Measurements from ENCODE around the gene PNMA6E.

The PNMA6E gene

DNA sequence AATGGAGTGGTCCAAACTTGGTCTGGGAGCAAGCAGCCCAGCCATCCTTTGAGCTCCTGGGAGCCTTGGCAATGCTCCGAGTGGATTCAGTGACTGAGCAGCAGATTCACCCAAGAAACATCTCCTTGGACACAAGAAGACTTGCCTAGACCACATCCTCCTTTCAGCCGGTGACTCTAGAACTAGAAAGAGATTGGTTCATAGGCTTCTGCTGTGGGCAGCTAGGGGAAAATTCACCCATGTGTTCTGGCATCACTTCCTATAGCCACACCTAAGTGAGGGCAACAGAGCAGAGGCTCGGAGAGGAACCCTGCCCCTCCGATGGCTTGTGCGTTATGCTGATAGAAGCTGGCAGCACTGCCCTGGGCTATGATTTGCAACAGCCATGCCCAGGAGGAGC, 51.2 kb downstream of the PNMA6E start:
- no peak for DNase-seq (ENCODE audit: low spot score)

DNA sequence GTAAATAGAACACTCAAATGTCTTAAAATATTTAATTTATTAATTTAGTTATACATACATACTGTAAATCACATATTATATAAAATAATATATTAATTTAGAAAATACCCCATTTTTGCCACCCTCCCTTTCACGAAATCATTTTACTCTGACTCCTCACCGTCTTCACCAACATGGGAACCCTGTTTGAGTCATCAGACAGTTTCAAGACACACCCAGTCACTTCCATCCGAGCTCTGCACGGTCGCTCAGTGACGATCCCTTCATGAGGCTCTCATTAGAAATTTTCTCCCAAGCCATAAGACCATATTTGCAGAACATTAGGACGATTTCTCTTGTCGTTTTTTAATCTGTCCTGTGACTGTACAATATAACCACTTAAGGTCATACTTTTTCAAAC, 52.7 kb downstream of the PNMA6E start:
- DNase-seq (ENCODE audit: low spot score): no peak

DNA sequence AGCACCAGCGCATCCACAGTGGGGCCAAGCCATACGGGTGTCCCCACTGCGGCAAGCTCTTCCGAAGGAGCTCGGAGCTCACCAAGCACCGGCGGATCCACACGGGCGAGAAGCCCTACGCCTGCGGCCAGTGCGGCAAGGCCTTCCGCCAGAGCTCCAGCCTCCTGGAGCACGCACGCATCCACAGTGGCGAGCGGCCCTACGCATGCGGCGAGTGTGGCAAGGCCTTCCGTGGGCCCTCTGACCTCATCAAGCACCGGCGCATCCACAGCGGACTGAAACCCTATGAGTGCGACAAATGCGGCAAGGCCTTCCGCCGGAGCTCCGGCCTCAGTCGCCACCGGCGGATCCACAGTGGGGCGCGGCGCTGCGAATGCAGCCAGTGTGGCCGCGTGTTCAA, 53.6 kb downstream of the PNMA6E start:
- DNase-seq (ENCODE audit: low spot score): no peak

Measured in putamen (tissue), 1 donor.